ENCODE results near the gene RBM34. TPM values are rescaled to one million over a fixed set of nuclear protein-coding genes. Genes with fewer than 3 reads are reported as not detected.

RBM34 gene
- total RNA-seq, 4 donors from 2014 or later, result 36.7 to 107 (median 56.3) TPM

DNA sequence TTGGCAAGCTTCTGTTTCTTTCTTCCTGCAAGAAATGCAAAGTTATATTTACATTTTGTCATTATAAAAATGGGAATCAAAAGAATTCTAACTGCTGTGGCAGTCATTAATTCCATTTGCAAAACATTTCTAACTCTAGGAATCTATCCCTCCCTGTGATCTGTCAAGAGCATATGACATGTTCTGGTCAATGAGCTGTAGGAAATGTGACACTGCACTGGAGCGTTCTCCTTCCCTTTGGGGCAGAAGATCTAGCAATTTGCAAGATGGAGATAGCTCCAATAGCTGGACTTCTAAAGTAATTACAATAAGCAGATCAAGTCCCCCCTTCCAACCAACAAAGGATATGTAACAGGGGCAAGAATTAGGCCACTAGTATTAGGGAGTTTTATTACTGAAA lies 38.7 kb downstream of the RBM34 start:
- H3K27ac ChIP-seq, result no peak overlapping the region
- no peaks in the 10 kb centered on the region for H3K36me3 ChIP-seq
- no peak for TF ChIP-seq POLR2A (IDR thresholded peaks at IDR 0.05)
- DNase-seq, result no peak
- intact Hi-C loops (cut with DNase I; ENCODE audit: low total_unique reads), result no loop called here
- no peaks in the 10 kb centered on the region for H3K27me3 ChIP-seq
- no peaks in the 10 kb centered on the region for H3K4me1 ChIP-seq
- H3K4me3 ChIP-seq, result no peak overlapping the region
- no peaks in the 10 kb centered on the region for H3K9me3 ChIP-seq

DNA sequence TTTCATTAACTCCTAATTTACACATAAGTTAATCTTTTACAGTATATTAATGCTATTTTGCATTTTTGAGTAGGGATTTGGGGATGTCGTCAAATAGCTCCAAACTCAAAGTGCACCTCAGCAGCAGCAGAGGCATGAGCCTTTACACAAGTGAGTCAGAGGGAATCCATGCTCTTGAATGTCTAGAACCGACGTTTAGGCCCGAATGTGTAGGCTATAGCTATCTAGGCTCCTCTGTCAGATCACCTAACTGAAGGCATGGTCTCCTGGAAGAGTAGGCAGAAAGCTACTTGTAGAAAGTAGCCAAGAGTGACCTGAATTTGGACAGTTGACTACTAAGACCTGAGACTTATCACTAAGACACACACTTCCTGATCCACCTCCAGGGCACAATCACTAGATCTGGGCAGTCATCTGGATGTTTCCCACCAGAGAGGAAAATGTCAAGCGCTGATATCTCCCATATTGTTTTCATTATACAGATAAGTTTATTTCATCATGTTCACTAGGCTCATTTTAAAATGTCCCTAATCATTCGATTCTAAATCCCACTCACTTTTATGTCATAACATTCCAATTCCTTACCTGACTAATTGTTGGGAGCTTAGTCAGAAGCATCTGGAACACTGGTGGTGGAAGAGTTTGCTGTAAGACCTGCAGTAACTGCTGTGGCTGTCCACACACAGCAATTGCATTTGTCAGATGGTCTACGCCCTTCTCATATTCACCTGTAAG lies 47.7 kb downstream of the RBM34 start:
- no peaks in the 10 kb centered on the region for H3K4me1 ChIP-seq
- H3K9me3 ChIP-seq, result no peaks in the 10 kb centered on the region
- no peaks in the 10 kb centered on the region for H3K27me3 ChIP-seq
- H3K27ac ChIP-seq, result no peak overlapping the region
- DNase-seq, result no peak
- intact Hi-C loops (cut with DNase I; ENCODE audit: low total_unique reads), result no loop called here
- H3K36me3 ChIP-seq, result no peaks in the 10 kb centered on the region
- H3K4me3 ChIP-seq, result no peak overlapping the region
- TF ChIP-seq, protein P1, sequence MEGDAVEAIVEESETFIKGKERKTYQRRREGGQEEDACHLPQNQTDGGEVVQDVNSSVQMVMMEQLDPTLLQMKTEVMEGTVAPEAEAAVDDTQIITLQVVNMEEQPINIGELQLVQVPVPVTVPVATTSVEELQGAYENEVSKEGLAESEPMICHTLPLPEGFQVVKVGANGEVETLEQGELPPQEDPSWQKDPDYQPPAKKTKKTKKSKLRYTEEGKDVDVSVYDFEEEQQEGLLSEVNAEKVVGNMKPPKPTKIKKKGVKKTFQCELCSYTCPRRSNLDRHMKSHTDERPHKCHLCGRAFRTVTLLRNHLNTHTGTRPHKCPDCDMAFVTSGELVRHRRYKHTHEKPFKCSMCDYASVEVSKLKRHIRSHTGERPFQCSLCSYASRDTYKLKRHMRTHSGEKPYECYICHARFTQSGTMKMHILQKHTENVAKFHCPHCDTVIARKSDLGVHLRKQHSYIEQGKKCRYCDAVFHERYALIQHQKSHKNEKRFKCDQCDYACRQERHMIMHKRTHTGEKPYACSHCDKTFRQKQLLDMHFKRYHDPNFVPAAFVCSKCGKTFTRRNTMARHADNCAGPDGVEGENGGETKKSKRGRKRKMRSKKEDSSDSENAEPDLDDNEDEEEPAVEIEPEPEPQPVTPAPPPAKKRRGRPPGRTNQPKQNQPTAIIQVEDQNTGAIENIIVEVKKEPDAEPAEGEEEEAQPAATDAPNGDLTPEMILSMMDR (IDR thresholded peaks at IDR 0.05), result no peak
- TF ChIP-seq POLR2A (IDR thresholded peaks at IDR 0.05), result no peak

DNA sequence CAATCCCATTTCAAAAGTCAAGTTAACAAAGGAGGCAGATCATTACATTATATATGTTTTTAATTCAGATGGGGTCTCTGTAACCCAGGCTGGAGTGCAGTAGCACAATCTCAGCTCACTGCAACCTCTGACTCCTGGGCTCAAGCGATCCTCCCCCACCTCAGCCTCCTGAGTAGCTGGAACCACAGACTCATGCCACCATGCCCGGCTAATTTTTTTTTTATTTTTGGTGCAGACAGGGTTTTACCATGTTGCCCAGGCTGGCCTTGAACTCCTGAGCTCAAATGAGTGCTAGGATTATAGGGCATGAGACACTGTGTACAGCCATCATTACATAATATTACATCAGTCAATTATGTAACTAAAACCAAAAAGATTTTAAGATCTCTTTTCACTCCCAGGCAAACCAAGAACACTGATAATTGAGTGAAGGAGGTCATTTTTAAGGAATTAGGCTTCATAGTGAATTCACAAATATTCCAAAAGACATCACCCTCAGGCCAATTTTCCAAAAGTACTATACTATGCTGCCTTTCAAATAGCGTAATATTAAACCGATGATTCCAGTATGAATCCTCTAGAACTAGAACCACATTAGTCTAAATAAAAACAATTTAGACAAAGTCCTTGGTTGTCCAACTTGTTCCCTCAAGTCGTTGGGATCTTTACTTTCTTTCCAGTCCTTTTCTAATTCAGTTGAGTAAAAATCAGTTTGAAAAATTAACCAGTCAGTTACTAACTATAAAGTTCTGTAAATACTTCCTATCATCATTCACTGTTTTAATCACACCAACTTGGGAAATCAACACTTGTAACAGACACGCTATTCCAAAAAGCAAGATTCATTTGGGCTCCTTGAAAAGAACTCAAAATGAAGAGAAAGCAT lies 48.5 kb downstream of the RBM34 start:
- intact Hi-C loops (cut with DNase I; ENCODE audit: low total_unique reads), result no loop called here
- no peaks in the 10 kb centered on the region for H3K36me3 ChIP-seq
- no peak for DNase-seq
- no peak overlapping the region for H3K4me3 ChIP-seq
- no peaks in the 10 kb centered on the region for H3K27me3 ChIP-seq
- H3K4me1 ChIP-seq, result no peaks in the 10 kb centered on the region
- no peak overlapping the region for H3K27ac ChIP-seq
- no peaks in the 10 kb centered on the region for H3K9me3 ChIP-seq
- TF ChIP-seq, protein P1 (IDR thresholded peaks at IDR 0.05), result no peak
- no peak for TF ChIP-seq POLR2A (IDR thresholded peaks at IDR 0.05)

DNA sequence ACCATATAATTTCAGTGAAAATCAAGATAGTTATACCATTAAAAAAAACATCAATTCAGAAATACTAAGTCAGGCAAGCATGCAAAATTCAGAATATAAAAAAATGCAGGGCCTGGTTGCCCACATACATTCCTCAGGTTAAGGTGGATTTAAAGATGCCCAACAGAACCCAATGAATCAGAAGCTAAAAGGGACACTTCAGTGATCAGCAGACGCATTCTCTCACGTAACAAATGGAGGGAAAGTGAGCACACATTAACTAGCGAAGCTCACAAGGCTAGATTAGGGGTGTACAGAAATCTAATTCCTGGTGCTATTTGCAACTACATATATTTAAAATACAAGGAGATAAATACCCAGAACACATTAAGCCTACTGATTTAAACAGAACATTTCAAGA lies 49.9 kb downstream of the RBM34 start:
- H3K27ac ChIP-seq, result no peak overlapping the region
- no peaks in the 10 kb centered on the region for H3K9me3 ChIP-seq
- no peaks in the 10 kb centered on the region for H3K27me3 ChIP-seq
- H3K4me3 ChIP-seq, result no peak overlapping the region
- no peak for DNase-seq
- no peaks in the 10 kb centered on the region for H3K4me1 ChIP-seq
- intact Hi-C loops (cut with DNase I; ENCODE audit: low total_unique reads), result no loop called here
- no peaks in the 10 kb centered on the region for H3K36me3 ChIP-seq
- no peak for TF ChIP-seq POLR2A (IDR thresholded peaks at IDR 0.05)
- TF ChIP-seq, protein P1 (IDR thresholded peaks at IDR 0.05), result no peak

DNA sequence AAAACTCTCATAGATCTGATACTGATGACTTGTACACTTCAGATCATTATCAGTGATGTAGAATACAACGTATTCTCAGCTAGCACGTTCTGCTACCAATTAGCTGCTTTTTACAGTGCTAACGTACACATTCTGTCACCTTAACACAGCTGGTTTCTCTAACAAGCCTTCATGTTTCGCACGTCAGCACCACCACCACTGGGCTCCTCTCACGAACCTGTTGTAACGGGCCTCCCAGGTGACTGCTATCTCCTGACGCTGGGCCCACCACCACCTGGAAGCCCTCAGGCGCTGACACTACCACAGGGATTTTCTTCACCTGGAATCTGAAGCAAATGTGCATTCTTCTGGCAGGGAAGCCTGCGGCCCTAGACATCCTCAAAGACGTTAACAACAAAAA lies 52.2 kb downstream of the RBM34 start:
- Histone ChIP-seq H3K4me1 (no peaks in the 10 kb centered on the region), H3K9me3 (no peaks in the 10 kb centered on the region), H3K27ac (no peak overlapping the region), H3K4me3 (no peak overlapping the region), H3K27me3 (no peaks in the 10 kb centered on the region), H3K36me3 (no peaks in the 10 kb centered on the region)
- TF ChIP-seq, protein P1 (IDR thresholded peaks at IDR 0.05), result no peak
- TF ChIP-seq POLR2A (IDR thresholded peaks at IDR 0.05), result no peak
- no peak for DNase-seq
- intact Hi-C loops (cut with DNase I; ENCODE audit: low total_unique reads), result no loop called here

Data from uterus (tissue), 4 donors.